GM12873 (cell line): Measurements from ENCODE around the gene PAMR1.
A peak's percentile ranks its signal among the peaks of the same experiment; 100 is the strongest.

ENCODE experiments used
- TF ChIP-seq, protein P1 (sequence below): IDR thresholded peaks from 2 replicates; pipeline ENCODE4 v1.5.1; 2012; ENCODE audit warnings: low read depth, mild to moderate bottlenecking, moderate library complexity, low read length, control low read depth; ENCODE audit not compliant: insufficient read depth; ENCODE audit errors: missing control alignments

PAMR1 gene

DNA sequence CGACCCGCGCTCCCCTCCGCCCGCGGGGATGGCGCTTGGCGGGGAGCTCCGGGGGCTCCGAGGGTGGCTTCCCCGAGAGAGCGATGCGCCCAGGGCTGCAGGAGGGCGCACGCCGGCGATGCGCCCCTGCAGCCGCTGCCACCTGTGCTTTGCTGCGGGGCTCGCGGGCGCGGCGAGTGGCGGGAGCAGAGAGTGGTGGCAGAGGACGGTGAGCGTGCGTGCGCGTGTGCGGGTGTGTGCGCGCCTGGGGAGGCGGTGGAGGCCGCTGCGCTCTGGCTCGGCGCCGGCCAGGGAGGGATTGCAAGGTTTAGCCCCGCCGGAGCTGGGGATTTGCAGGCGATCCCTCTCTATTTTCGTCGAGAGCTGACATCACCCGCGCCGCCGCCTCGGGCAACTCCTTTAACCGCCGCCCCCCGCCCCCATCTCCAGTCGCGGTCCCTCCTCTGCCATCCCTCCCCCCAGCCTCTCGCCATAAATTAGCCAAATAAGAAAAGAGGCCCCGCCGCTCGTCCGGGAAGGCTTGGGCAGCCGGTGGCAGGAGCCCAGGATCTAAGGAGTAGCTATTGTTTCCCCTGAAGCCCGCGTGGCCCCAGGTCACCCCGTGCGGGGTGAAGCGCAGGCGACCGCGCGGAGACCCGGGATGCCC is 106.1 kb downstream of the PAMR1 start, which contains the start of gene SLC1A2:
TSS of gene SLC1A2 (minus strand) at position 375 of the 646 bp plus-strand sequence. CDS start 592 bp downstream, outside the sequence.
- TF ChIP-seq, protein P1, sequence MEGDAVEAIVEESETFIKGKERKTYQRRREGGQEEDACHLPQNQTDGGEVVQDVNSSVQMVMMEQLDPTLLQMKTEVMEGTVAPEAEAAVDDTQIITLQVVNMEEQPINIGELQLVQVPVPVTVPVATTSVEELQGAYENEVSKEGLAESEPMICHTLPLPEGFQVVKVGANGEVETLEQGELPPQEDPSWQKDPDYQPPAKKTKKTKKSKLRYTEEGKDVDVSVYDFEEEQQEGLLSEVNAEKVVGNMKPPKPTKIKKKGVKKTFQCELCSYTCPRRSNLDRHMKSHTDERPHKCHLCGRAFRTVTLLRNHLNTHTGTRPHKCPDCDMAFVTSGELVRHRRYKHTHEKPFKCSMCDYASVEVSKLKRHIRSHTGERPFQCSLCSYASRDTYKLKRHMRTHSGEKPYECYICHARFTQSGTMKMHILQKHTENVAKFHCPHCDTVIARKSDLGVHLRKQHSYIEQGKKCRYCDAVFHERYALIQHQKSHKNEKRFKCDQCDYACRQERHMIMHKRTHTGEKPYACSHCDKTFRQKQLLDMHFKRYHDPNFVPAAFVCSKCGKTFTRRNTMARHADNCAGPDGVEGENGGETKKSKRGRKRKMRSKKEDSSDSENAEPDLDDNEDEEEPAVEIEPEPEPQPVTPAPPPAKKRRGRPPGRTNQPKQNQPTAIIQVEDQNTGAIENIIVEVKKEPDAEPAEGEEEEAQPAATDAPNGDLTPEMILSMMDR, result no peak

DNA sequence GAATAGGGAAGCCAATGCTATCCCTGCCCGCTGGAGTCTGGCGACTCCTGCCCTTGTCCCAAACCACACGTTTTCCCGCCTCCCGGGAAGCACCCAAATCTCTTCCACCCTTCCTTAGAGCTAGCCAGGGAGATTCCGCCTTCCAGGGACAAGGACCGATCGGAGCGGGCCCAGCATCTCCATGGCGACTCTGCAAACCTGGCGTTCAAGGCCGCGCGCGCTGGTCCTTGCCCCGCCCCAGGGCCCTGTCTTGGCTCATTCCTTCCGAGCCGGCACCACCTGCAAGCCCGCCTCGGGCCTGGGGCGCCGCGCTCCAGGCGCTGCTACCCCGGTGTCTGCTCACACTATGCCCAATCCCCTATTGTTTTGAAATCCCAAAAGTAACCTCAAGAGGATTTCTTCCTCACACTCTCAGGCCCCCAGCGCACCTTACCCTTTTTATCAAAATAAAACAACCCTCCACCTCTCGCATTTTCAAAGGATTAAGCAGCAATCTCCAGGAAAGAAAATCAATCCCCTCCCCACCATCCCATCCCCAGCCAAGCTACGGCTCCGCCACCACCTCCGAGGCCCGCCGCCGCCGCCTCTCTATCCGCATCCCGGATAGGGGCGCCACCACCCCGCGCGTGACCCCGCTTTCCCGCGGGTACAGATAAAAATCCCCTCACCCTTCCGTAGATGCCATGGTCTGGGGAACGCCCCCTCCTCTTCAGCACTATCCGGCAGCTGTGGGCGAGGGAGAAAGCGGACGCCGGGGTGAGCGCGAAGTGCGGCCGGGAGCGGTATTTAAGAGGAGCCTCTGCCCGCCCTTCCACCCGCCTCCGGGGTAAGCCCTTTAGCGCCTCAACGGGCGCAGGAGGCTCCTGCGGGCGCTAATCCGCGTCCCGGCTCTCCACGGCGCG is 106.9 kb downstream of the PAMR1 start:
- TF ChIP-seq, protein P1, result no peak

DNA sequence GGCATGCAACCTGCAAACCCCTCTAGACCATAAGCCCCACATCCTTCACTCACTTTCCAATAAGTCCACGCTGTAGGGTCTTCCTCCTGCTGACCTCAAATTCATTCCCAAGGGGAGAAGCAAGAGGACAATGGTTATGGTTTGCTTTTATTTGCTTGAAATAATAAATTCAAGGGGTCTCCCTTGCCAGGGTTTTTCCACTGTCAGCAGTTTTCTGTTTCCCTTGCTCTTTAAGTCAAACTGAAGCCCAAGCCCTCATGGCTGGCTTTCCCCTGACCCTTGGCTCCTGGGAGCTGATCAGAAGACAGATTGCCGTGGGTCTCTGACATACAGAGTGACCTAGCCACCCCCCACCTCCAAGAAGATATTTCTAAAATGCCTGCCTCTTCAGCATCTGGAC is 109.9 kb downstream of the PAMR1 start:
- TF ChIP-seq, protein P1, result no peak

DNA sequence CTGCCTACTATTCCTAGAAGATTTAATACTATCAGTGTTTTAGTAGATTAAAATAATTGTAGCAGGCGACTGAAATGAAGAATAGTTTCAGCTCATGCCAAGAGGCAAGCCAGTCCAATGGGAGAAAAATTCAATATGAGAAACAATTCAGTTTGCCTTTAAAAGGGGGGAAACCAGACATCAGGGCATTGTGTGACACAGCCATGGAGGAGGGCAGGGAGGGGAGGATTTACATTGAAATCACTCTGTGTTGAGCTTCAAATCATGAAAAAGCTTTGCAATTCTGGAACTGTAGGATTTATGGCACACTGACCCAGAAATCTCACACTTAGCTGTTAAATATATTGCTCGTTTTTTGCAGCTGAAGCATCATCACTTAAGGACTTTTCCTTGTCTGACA is 110.6 kb downstream of the PAMR1 start:
- TF ChIP-seq, protein P1, result no peak

DNA sequence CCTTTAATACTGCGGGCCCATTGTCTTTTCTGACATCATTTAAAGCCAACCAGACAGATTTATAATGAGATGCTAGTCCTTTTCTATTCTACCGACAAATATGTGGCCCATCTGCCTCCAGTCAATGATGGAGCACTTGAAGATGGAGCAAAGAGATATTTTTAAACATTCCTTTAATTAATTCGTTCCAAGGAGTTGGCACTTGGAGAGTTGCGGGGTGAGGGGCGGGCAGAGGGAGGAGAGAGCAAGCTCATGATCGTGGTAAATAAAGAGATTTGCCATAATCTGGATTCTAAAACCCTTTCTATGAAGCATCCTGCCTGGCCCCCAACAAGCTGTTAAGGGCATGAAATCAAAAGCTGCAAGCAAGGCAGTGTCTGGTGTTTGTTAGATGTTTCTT is 111.1 kb downstream of the PAMR1 start:
- TF ChIP-seq, protein P1, result no peak

DNA sequence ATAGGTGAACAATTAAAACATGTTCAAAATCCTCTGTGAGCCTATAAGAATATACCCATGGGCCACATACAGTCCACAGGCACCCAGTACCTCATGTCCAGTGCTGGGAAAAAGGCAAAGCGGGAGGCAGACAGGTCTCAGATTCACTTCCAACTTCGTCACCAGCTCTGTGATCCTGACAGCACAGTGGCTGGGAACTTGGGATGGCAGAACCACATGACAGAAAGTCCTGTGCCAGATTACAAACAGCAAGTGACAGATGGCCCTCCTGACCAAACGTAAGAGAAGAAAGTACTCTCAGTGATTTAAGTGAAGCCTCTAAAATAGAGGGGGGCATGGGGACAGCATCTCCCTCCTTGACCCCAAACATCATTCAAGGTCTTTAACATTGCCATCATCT is 111.8 kb downstream of the PAMR1 start:
- TF ChIP-seq, protein P1, result no peak

DNA sequence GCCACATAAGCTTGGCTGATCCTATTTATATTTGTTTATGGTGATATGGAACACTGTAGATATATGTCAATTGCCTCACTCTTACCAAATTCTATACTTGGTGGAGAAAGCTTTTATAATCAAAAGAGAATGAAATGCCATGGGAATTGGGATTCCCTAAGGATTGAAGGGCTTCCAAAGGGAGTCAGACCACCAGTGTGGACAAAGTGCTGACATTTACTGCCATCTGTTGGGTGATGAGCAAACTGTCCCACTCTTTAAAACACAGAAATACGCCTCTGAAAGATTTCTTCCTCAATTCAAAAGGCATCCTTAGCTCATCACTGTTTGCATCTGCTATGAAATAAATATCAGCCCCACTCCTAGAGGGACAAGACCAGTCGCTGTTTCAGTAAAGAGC is 113.1 kb downstream of the PAMR1 start:
- TF ChIP-seq, protein P1, result peak; percentile 61
